Medulla oblongata (tissue), 1 donor: ENCODE data around the gene SLC24A3.

ENCODE experiments used
- DNase-seq: peaks from one replicate; pipeline ENCODE4 v3.0.0-alpha.2; 2015; ENCODE audit errors: extremely low spot score

The SLC24A3 gene

DNA sequence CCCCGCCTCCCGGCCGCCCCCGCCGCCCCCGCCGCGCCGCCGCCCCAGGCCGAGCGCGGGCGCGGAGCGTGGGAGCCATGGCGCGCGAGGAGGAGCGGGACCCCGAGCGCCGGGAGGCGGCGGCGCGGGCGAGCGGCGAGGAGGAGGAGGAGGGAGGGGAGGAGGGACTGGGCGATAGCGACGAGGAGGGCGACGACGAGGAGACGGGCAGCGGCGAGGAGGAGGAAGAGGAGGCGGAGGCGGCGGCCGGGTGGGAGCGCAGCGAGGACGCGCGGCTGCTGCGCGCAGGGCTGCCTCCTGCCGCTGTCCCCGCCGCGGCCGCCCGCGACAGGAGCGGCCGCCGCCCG is at the start of gene SLC24A3:
TSS of gene SLC24A3 (plus strand) at position 174 of the 347 bp plus-strand sequence.
- DNase-seq = no peak

DNA sequence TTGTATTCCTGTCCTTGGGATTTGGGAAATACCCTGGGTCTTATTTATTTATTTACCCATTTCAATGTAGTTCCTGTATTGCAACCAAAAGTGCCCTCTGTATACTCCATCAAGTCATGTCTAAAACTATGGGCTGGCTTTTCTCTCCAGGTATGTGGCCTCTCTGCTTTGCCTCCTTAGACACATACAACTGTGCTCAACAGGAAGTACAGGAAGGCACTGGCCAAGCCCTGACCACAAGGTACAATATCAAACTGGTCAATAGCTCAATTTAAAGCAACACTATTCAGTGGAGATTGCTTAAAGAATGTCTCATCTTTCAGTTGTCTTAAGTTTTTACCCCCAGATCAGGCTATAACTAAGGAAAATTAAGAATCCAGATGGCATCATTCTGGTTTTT is 42.3 kb upstream of the SLC24A3 start:
- no peak for DNase-seq

DNA sequence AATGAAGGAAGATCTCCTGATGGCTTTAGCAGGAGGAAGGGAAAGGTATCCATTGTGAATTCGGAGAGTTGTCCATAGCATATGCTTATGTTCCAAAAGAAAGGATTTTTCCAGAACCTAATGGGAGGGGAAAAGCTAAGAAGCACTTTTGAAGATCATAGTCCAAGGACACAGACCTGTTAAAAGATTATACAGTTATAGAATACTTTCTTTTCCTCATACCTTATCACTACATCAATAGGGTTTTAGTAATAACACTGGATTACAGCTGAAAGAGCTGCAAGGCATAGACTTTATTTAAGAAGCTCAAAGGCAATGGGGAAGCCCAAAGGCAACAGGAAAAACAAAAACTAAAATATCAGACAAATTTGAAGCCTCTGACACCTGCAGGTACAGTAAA is 39.8 kb upstream of the SLC24A3 start:
- no peak for DNase-seq

DNA sequence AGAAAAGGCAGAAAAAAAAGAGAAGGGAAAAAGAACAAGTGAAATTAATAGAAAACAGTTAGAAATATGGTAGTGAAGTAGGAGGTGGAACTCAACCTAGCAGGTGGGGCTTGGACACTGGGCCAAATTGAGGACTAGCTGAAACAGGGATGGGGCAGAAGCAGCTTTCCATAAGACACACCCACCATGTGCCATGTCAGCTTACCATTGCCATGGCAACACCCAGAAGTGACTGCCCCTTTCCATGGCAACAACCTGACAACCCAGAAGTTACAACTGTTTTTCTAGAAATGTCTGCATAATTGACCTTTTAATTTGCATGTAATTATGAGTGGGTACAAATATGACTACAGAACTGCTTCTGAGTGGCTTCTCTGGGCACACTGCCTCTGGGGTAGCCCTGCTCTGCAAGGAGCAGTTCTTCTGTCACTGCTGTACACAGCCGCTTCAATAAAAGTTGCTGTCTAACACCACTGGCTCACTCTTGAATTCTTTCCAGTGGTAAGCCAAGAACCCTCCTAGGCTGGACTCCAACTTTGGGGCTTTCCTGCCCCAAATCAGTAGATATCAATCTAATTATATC is 35.9 kb upstream of the SLC24A3 start:
- DNase-seq = no peak

GRCh38 chr20:19181552-19181951 is 30.9 kb upstream of the SLC24A3 start:
- no peak for DNase-seq

DNA sequence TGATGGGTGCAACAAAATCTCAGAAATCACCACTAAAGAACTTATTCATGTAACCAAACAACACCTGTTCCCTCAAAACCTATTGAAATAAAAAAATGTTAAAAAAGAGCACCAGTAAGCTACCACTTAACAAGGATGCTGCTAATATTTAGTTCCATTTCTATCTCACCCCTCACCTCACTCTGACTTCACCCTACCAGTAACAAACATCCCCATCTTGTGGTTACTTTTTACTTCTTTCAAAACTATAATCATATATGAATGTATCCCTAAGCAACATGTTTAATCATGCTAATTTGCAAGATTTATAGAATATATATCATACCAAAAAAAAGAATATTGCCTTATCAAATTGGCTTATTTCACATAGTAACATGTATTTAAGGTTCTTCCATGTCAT is 27.4 kb upstream of the SLC24A3 start:
- DNase-seq = no peak

DNA sequence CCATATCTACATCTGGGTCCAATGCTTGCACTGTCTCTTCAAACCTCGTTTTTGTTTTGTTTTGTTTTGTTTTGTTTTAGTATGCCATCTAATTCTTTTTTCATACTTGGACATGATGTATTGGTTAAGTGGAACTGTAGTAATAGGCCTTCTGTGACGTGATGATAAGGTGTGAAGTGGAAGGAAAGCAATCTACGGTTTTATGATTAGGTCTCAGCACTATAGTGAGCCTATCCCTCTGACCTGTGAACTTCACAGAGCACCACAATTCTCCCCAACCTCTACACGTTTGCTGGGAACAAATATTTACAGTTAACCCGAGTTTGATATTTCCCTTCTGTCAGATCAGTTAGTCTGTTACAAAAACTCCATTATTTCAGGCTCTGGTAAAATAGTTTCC is 19.1 kb upstream of the SLC24A3 start:
- DNase-seq = no peak

- DNase-seq = peak; percentile 66
These were observed 6.5 kb upstream of the SLC24A3 start for GRCh38 chr20:19205981-19206396.

DNA sequence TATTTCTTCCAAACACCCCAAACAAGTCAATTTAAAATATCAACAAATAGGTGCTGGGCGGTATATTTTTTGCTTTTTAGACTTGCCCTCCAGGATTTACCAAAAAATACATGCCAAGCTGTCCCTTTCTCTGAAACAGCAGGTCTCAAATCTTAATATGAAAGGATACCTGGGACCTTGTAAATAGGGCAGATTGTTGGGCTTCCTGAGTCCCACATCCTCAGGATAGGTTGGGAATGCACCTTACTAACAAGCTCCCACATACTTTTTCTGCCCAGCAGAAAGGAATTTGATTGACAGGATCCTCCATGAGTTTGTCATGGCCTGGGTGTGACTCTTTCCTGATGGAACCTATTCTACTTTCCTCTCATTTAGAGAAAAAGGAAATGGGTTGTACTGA is 4.9 kb upstream of the SLC24A3 start:
- no peak for DNase-seq

DNA sequence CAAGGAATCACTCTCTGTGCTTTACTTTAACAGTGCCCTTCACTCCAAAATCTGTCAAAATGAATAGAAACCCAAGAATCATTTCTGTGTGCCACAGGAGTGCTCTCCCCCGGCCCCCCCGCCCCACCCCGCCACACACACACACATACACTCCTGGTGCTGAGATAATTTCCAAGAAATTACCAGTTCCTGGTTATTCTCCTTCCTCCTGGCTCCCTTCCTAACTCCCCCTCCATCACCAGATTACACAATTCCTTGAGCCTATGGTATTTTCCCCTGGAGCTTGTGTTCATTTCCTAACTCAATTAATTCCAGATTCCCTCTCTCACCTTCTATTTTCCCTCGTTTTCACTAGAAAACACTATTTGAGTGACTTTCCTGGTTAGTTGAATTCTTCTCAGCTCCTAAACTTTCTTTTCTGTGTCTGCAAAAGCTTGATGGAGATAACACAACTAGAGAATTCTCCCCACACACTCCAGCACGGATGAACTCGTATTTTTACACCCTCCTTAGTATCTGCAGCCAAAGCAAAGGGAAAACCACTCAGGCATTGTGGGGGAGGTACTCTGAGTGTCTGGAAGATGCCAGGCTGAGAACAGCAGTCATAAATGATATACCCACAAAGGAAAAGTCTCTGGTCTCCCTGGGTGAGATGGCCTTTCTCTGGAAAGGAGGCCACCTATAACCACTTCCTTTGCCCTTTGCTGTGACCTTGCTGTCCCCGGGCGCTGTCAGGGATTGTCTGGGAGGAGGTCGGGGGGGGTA is 1.9 kb upstream of the SLC24A3 start:
- DNase-seq = no peak

DNA sequence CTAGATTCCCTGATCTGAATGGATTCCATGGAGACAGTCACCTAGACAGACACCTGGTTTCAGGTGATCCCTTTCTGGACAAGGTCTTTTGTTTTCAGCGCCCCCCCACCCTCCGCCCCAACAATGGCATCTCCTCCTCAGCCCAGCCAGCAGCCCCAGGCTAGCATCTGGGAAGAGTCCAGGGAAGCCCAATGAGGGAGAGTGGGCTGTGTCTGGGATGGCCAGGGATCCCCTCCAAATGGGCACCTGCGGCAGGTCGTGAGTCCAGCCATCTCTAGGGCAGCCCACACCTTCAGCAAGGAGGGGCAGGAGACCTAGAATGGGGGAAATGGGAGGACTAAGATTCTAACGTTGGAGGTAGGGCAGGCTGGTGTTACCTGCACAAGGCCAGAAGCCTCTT is 1.2 kb upstream of the SLC24A3 start:
- no peak for DNase-seq

- peak; percentile 5 for DNase-seq
These were observed 577 bp upstream of the SLC24A3 start for GRCh38 chr20:19211661-19212468.

GRCh38 chr20:19212821-19213502 is 520 bp downstream of the SLC24A3 start:
- peak; percentile 40 for DNase-seq

GRCh38 chr20:19213946-19214490 is 1.6 kb downstream of the SLC24A3 start:
- no peak for DNase-seq

GRCh38 chr20:19218411-19218810 is 6.0 kb downstream of the SLC24A3 start:
- DNase-seq = no peak

DNA sequence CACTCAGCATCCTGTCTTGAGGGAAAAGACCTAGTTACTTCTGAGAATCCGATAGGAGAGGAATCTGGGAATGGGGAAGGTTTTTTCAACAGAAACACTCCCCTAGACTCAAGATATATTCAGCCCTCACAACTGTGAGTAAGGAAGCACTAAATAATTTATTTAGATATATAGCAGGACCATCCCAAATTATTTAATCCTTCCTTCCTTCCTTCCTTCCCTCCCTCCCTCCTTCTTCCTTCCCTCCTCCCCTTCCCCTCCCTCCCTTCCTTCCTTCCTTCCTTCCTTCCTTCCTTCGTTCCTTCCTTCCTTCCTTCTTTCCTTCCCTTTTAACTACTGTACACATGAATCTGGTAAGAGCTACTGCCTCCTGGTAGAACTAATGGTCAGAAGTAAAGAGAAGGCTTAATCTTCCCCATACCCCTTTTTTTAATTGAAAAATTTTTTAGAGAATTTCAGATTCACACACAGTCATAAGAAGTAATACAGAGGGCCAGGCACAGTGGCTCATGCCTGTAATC is 10.1 kb downstream of the SLC24A3 start:
- no peak for DNase-seq

- DNase-seq = no peak
These were observed 11.2 kb downstream of the SLC24A3 start for GRCh38 chr20:19223640-19224039.

DNA sequence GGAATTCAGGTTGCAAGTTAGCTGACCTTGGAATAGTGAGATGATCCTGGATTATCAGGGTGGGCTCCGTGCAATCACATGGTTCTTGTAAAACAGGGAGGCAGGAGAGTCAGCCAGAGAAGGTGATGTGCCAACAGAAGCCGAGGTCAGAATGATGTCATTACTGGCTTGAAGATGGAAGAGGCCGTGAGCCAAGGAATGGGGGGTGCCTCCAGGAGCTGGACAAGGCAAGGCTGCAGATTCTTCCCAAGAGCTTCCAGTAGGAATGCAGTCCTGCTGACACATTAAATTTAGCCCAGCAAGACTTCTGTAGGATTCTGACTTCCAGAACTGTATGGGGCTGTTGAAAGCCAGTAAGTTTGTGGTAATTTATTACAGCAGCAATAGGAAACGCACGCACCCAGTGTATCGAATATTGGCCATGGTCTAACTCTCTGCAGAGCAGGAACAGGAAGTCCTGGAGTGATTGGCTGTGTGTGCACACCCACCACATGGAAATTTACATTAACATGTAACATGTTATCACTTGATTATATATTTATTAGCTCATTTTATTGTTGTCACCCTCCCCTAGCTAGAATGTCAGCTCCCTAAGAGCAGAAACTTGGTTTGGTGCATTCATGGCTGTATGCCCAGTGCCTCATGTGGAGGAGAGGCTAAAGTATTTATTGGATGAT is 19.1 kb downstream of the SLC24A3 start:
- DNase-seq = no peak

- DNase-seq = no peak
These were observed 20.8 kb downstream of the SLC24A3 start for GRCh38 chr20:19232997-19233794.

DNA sequence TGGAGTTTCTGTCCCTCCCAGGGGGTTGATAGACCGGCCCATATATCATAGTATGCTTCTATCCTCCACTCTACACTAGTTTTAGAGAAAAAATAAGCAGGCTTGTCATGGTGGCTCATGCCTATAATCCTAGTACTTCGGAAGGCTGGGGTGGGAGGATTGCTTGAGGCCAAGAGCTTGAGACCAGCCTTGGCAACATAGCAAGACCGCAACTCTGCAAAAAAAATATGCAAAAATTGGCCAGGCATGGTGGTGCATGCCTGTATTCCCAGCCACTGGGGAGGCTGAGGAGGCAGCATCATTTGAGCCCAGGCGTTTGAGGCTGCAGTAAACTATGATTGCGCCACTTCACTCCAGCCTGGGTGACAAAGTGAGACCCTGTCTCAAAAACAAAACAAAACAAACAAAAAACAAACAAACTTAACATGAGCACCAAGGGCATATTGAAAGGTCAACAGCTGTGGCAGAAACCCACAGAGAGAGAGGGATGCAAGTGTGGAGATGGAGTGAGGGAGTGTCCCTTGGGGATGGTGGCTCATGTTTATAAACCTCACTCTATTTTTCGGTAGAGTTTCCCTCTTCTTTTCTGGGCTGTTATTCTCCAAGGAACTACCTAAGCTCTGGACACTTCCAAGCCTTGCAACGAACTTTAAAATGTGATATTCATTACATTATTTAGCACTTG is 24.1 kb downstream of the SLC24A3 start:
- no peak for DNase-seq
